ENCODE results near the gene TP53I13.

TP53I13 gene

GRCh38 chr17:29574732-29575510 lies 6.4 kb downstream of the TP53I13 start:
- no peak overlapping the region for H3K4me3 ChIP-seq (ENCODE audit: low read depth, low read length, poor library complexity, severe bottlenecking)
- TF ChIP-seq CTCF (IDR thresholded peaks at IDR 0.05; ENCODE audit: low read length), result no peak
- no peak for TF ChIP-seq EZH2 (IDR thresholded peaks at IDR 0.05; ENCODE audit: borderline replicate concordance, low read length)
- no peaks in the 10 kb centered on the region for H3K9me3 ChIP-seq (ENCODE audit: low read length)
- H3K27ac ChIP-seq (ENCODE audit: low read depth, low read length, poor library complexity, severe bottlenecking), result no peak overlapping the region
- peaks cover 6% of the 10 kb centered on the region for H3K4me1 ChIP-seq (ENCODE audit: insufficient read depth, low read length, severe bottlenecking)
- H4K20me1 ChIP-seq (ENCODE audit: insufficient read depth, low read length), result no peaks in the 10 kb centered on the region
- H3K27me3 ChIP-seq (ENCODE audit: insufficient read depth, low read length), result no peaks in the 10 kb centered on the region
- no peaks in the 10 kb centered on the region for H3F3A ChIP-seq (ENCODE audit: insufficient read depth, low read length)
- no peaks in the 10 kb centered on the region for H3K79me2 ChIP-seq (ENCODE audit: insufficient read depth, low read length)
- no peak overlapping the region for H2AFZ ChIP-seq (ENCODE audit: low read length)
- no peak overlapping the region for H3K4me2 ChIP-seq (ENCODE audit: low read length)
- H3K9me2 ChIP-seq (ENCODE audit: low read depth, low read length), result no peaks in the 10 kb centered on the region
- H3K9ac ChIP-seq (ENCODE audit: low read length), result no peak overlapping the region
- peaks cover 65% of the 10 kb centered on the region; the same call in 1 of the 2 replicates for H3K36me3 ChIP-seq (ENCODE audit: insufficient read depth, low read length)

- peaks cover 67% of the 10 kb centered on the region; the same call in 1 of the 2 replicates for H3K36me3 ChIP-seq (ENCODE audit: insufficient read depth, low read length)
- no peak overlapping the region for H3K4me3 ChIP-seq (ENCODE audit: low read depth, low read length, poor library complexity, severe bottlenecking)
- H3K4me2 ChIP-seq (ENCODE audit: low read length), result no peak overlapping the region
- no peaks in the 10 kb centered on the region for H3K9me2 ChIP-seq (ENCODE audit: low read depth, low read length)
- H4K20me1 ChIP-seq (ENCODE audit: insufficient read depth, low read length), result no peaks in the 10 kb centered on the region
- TF ChIP-seq EZH2 (IDR thresholded peaks at IDR 0.05; ENCODE audit: borderline replicate concordance, low read length) (no peak), CTCF (IDR thresholded peaks at IDR 0.05; ENCODE audit: low read length) (no peak)
- H2AFZ ChIP-seq (ENCODE audit: low read length), result no peak overlapping the region
- no peaks in the 10 kb centered on the region for H3K9me3 ChIP-seq (ENCODE audit: low read length)
- H3K9ac ChIP-seq (ENCODE audit: low read length), result no peak overlapping the region
- no peaks in the 10 kb centered on the region for H3F3A ChIP-seq (ENCODE audit: insufficient read depth, low read length)
- H3K4me1 ChIP-seq (ENCODE audit: insufficient read depth, low read length, severe bottlenecking), result peaks cover 6% of the 10 kb centered on the region
- no peaks in the 10 kb centered on the region for H3K79me2 ChIP-seq (ENCODE audit: insufficient read depth, low read length)
- no peak overlapping the region for H3K27ac ChIP-seq (ENCODE audit: low read depth, low read length, poor library complexity, severe bottlenecking)
- H3K27me3 ChIP-seq (ENCODE audit: insufficient read depth, low read length), result no peaks in the 10 kb centered on the region
Observed at GRCh38 chr17:29575511-29576213, 7.2 kb downstream of the TP53I13 start.

- no peak overlapping the region for H3K27ac ChIP-seq (ENCODE audit: low read depth, low read length, poor library complexity, severe bottlenecking)
- H3F3A ChIP-seq (ENCODE audit: insufficient read depth, low read length), result no peaks in the 10 kb centered on the region
- H3K9me2 ChIP-seq (ENCODE audit: low read depth, low read length), result no peaks in the 10 kb centered on the region
- no peaks in the 10 kb centered on the region for H3K9me3 ChIP-seq (ENCODE audit: low read length)
- H3K4me1 ChIP-seq (ENCODE audit: insufficient read depth, low read length, severe bottlenecking), result peaks cover 11% of the 10 kb centered on the region
- H4K20me1 ChIP-seq (ENCODE audit: insufficient read depth, low read length), result no peaks in the 10 kb centered on the region
- H3K79me2 ChIP-seq (ENCODE audit: insufficient read depth, low read length), result no peaks in the 10 kb centered on the region
- TF ChIP-seq EZH2 (IDR thresholded peaks at IDR 0.05; ENCODE audit: borderline replicate concordance, low read length) (no peak), CTCF (IDR thresholded peaks at IDR 0.05; ENCODE audit: low read length) (no peak)
- no peaks in the 10 kb centered on the region for H3K27me3 ChIP-seq (ENCODE audit: insufficient read depth, low read length)
- no peak overlapping the region for H2AFZ ChIP-seq (ENCODE audit: low read length)
- H3K36me3 ChIP-seq (ENCODE audit: insufficient read depth, low read length), result peaks cover 72% of the 10 kb centered on the region; the same call in 1 of the 2 replicates
- H3K4me2 ChIP-seq (ENCODE audit: low read length), result no peak overlapping the region
- no peak overlapping the region for H3K9ac ChIP-seq (ENCODE audit: low read length)
- H3K4me3 ChIP-seq (ENCODE audit: low read depth, low read length, poor library complexity, severe bottlenecking), result no peak overlapping the region
Observed at GRCh38 chr17:29576214-29577000, 7.9 kb downstream of the TP53I13 start.

Data from OCI-LY1 (cell line).